ENCODE results near the gene TPR.
"Not testable (repeated sequence)": the region's sequence is repeated elsewhere in the genome, so short reads cannot be mapped to it uniquely, and the experiment has no call there.

Gene TPR

DNA sequence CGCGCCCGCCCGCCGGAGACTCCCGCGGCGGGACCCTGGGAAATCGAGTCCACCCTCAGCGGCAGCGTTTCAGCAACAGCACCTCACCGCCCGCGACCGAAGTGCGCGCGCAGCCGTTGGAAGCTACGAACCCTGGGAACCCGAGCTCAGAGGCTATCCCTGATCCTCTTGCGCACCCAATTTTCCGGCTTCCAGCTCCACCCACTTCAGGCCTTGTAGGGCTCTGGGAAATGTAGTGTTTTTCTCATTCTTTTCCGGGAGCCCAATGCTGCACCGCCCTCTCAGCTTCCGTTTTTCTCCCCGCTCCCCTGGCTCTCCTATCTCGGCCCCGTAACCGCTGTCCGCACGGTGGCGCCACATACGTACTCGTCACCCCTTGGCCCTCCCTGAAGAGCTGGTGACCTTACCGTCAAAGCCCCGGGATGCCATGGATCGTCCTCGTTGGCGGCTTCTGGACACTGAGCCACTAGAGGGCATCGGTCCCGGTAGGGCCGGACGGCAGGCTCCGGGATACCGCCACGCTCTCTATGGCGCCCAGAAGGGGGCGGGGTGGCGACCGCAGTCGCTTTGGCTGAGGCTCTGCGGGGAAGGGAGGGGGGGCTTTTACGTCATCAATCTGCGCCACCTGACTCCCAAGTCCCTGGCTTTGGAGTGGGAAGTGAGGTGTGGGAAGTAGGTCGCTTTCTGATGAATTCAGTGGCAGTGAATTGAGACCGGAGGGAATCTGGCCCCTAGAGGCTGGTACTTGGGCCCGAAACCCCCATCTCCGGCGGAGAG is at the start of gene TPR, which contains the start of gene ODR4:
TSS of gene TPR (minus strand) at position 102 of the 777 bp plus-strand sequence. CDS start 225 bp downstream, outside the sequence.
TSS of gene ODR4 (plus strand) at position 687 of the 777 bp plus-strand sequence. CDS start 3,948 bp downstream, outside the sequence.
- DNase-seq (ENCODE audit: low spot score), result peak; percentile 99

DNA sequence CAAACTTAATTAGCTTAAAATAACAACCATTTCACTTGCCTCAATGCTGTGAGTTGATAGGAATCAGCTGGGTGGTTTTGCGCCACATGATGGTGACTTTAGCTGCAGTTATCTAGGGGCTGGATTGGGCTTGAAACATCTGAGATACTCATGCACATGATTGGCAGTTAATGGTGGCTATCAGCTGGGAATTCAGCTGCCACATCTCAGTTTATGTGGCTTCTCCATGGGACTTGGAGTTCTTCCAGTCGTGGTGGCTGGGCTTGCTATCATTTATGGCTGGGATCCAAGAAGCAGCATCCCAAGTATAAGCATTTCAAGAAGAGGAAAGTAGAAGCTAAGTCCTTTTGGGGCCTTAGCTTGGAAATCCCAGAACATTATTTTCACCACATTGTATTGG is 49.5 kb upstream of the TPR start:
- DNase-seq (ENCODE audit: low spot score), result no peak

DNA sequence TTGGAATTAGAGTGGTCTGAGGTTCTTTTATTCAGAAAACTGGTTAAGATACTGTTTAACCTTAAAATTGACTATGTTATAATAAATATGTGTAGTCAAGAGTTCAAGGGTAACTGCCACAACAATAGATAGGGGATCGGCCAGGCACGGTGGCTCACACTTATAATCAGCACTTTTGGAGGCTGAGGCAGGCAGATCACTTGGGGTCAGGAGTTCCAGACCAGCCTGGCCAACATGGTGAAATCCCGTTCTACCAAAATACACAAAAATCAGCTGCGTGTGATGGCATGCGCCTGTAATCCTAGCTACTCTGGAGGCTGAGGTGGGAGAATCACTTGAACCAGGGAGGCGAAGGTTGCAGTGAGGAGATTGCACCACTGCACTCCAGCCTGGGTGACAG is 46.4 kb upstream of the TPR start:
- no peak for DNase-seq (ENCODE audit: low spot score)

GRCh38 chr1:186420923-186421322 is 45.9 kb upstream of the TPR start:
- no peak for DNase-seq (ENCODE audit: low spot score)

DNA sequence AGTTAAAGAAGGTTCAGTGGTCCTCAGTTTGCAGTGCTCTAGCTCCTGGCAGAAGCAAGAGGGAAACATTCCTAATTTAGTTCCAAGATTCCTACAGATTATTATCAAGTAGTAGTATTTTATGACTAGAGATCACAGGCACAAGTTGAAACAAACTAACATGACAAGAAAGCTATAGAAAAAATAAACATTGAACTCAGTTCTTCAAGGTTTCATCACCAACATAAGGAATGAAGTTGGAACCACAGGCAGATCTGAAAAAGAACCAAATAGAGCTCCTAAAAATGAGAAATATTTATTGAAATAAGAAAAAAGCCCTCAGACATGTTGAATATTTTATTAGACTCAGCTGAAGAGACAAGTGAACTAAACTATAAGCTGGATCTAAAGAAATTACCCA is 45.3 kb upstream of the TPR start:
- DNase-seq (ENCODE audit: low spot score), result no peak

DNA sequence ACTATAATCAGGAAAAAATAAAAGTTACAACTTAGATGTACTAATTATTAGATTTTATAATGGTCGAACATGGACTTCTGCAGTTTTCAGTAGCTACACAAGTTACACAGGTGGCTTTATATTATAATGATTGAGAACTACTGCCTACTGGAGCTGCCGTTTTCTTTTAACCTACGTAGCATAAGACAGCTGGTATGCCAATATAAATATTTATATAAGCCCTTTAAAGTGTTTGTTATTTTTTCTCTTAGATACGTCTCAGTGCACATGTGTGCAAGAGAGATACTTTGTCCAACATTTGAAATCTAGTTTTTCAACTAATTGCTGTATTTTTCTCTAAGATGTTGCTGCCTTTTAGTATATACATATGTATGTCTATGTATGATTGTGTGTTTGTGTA is 43.5 kb upstream of the TPR start:
- DNase-seq (ENCODE audit: low spot score), result no peak

DNA sequence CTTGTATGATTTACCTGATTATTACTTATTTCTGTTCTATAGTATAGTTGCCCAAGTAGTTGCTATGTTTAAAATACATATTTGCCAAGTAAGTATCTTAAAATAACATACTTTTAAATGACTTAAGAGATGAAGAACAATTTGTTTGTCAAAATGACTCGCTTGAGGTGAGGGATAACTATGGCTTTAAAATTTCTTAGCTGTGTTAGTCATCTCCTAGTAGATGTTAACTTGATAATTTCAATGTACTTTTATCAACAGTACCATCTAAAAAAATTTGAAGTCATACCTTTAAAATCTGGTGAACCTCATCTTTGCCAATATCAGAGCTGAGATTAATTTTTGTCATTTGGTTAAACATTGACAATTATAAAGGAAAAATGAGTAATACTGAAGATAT is 38.3 kb upstream of the TPR start:
- DNase-seq (ENCODE audit: low spot score), result no peak

DNA sequence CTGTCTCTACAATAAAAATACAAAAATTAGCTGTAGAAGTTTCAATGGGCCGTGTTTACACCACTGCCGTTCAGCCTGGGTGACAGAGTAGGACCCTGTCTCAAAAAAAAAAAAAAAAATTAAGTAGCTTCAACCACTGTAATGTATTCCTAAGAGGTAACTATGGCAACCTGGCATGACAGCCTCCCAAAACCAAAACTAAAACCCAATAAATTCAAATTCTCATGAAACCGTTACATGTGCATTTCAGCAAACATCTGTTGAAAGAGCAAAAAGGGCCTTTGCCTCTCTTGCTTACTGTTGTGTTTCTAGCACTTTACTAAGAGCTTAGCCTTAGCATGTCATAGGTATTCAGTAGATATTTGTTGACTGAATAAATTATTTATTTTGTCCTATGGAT is 34.0 kb upstream of the TPR start:
- DNase-seq (ENCODE audit: low spot score), result no peak

DNA sequence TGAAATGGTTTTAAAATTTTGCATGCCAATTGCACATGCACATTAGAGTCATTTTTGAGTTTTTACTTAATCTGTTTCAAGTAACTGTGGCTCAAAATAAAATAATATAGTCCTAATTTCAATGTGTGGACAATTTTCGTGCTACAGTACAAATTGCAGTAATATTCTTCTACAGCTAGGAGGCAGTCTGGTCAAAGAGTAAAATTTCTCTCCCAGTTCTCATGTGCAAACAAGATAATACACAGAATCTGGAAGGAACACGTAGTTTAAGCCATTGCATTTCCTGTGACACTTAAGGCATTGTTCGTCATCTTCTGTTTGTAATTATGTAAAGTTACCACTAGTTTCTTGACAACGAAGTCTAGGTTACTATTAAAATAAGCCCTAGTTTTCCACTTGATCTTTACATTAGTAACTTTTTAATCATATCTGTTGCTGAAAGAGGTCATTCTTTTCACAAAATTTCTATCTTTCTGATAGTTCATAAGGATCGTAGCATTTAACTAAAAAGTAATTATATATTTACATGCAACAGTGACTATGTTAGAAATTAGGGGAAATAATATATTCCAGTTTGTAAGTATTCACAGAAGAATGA is 29.5 kb upstream of the TPR start:
- DNase-seq (ENCODE audit: low spot score), result peak; percentile 32

DNA sequence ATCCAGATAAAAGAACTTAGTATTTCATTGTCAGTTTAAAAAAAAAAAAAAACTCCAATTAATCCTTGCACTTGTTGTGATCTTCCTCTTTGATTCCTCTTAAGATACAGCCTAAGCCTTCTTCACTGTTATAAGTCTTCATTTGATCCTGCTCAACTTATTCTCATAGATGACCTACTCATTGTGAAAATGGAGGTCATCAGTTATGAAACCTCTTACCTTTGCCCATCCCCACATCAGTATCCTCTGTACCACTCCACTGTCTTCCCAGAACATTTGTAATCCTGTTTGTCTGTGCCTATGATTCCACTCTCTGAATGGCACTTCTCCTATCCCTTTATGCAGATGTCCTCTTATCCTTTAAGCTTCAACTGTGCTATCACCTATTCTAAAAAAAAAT is 28.6 kb upstream of the TPR start:
- no peak for DNase-seq (ENCODE audit: low spot score)

- DNase-seq (ENCODE audit: low spot score), result not testable (repeated sequence)
Observed at GRCh38 chr1:186401446-186401845, 26.4 kb upstream of the TPR start.

DNA sequence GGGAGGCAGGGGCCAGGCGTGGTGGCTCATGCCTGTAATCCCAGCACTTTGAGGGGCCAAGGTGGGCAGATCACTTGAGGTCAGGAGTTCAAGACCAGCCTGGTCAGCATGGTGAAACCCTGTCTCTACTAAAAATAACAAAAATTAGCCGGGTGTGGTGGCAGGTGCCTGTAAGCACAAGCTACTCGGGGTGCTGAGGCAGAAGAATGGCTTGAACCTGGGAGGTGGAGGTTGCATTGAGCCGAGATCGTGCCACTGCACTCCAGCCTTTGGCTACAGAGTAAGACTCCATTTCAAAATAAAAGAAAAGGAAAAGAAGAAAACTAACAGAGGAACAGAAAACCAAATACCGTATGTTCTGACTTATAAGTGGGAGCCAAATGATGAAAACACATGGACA is 17.7 kb upstream of the TPR start:
- DNase-seq (ENCODE audit: low spot score), result not testable (repeated sequence)

DNA sequence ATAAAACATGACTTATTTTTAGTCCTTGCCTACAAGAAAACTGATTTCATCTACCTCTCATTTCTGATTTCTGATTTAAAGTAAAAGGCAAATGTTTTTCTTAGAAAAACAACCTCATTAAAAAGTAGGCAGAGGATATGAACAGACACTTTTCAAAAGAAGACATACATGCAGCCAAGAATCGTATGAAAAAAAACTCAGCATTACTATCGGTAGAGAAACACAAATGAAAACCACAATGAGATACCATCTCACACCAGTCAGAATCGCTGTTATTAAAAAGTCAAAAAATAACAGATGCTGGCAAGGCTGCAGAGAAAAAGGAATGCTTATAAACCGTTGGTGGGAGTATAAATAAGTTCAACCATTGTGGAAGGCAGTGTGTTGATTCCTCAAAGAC is 16.8 kb upstream of the TPR start:
- DNase-seq (ENCODE audit: low spot score), result no peak

GRCh38 chr1:186390925-186391324 is 15.9 kb upstream of the TPR start:
- DNase-seq (ENCODE audit: low spot score), result no peak

DNA sequence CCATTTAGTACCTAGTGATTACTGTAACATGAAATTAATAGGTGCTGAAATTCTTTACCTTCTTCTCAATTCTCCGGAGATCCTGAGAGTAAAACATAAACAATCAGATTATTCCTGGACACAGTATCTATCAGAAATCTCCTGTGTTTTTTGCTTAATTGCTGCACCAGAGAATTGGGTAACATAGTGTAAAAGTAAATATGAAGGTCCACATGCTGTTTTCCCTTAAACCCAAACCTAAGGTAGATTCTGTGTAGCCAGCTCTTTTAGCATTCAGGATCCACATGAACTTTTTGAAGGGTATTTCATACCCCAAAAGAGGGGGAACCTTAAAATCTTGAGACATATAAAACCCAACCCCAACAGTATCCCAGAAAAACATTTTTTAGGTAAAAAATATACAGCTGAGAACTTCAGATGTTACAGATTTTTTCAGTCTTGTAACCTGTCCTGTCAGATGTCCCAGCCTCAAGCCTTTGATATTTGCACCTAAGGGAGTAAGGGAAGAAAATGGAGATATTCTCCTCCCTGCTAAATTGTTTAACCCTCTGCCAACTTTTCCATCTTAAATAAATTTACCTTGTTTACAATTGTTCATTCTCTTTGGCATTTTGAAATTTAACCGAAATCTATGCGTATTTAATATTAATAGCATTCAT is 11.8 kb upstream of the TPR start:
- DNase-seq (ENCODE audit: low spot score), result no peak

DNA sequence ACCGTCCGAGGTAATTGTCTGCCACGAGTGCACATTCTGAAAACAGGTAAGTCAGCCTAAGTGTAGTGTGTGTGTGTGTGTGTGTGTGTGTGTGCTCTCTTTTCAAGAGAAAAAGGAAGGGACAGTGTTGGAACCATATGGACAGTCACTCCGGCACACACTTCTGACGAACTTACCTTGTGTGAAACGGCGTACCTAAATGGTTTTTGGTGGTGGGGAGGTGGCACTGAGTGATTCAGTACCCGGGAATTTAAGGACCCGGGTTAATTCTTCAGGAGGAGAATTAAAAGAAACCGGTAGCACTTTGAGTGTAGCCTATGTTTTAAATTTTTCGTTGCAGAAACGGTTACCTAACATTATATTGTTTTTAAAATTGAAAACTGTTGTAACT is 871 bp upstream of the TPR start:
- DNase-seq (ENCODE audit: low spot score), result no peak

GRCh38 chr1:186374303-186375151 is 526 bp downstream of the TPR start:
- no peak for DNase-seq (ENCODE audit: low spot score)

- not testable (repeated sequence) for DNase-seq (ENCODE audit: low spot score)
Observed at GRCh38 chr1:186347837-186348691, 27.0 kb downstream of the TPR start.

DNA sequence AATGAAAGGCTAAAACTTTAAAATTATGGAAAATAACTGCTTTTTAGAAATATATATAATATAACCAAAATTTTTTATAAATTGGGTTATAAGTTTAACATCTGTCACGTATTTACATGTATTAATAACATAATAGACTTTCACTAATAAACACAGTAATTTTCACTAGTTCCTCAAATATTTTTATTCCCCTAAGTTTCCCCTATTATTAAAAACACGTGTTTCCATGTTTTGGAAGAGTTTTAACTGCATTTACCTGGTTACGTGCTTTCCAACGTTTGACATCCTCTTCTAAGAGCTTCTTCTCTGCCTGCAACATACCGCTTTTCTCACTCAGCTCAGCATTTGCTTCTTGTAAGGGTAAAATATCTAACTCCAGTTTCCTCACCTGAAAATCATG is 34.3 kb downstream of the TPR start:
- no peak for DNase-seq (ENCODE audit: low spot score)

DNA sequence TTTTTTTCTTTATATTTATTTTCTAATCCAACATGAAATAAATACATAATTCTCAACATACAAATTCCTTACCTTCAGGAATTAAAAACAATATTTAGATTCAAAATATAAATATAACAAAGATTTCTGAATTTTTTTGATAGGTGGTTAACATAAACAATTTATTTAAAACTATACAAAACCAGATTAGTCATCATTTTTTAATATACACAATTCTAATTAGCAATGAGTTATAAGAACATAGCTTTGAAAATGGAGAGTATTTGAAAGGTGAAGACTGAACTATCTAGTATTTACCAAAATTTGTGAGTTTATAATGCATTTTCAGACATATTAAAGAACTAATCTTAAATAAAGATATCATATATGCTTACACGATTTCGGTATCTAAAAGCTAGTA is 37.5 kb downstream of the TPR start:
- DNase-seq (ENCODE audit: low spot score), result no peak

DNA sequence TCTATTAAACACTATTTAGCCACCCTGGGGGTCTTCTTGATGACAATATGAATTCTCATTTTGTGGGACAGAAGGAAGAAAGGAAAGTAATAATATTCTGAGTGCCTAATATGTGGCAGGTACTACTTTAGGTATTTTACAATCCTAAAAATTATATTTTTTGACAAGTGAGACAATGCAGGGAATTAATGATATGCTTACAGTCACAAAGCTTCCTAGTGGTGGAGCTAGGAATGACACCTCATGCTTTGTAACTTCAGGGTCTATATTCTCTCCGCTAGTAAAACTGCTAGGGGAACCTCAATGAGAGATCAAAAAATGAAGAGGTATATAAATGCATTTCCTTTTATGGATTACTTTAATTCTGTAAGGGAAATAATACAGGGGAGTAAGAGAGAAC is 44.3 kb downstream of the TPR start:
- DNase-seq (ENCODE audit: low spot score), result no peak

All from globus pallidus (tissue), 1 donor.